HG03060 (cell line): Measurements from ENCODE around the gene SYNJ1.
"Not testable (repeated sequence)": the region's sequence is repeated elsewhere in the genome, so short reads cannot be mapped to it uniquely, and the experiment has no call there.

ENCODE experiments used
- ATAC-seq: cut with Tn5 transposase; IDR thresholded peaks from one replicate; pipeline ENCODE4 v1.9.1; 2021; ENCODE audit warnings: low read depth, moderate number of reproducible peaks; ENCODE audit not compliant: unreplicated experiment

The SYNJ1 gene

DNA sequence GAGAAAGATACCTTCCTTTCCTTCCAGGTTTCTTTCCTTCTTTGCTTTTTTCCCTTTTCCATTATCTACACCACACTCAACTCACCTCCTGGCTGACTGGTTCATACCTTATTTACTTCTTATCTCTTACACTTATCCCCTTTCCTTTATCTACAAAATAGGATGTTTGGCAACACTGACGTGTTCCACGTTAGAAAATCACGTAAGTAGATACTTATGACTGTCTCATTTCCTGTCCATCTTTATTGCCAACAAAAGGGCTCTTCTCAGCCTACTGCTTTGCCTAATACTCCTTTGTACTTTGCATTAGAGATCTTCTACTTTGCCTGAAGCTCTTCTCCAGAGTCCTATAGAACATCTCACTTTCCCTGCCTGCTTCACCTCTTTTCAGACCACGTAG is 25.1 kb downstream of the SYNJ1 start:
- no peak for ATAC-seq

DNA sequence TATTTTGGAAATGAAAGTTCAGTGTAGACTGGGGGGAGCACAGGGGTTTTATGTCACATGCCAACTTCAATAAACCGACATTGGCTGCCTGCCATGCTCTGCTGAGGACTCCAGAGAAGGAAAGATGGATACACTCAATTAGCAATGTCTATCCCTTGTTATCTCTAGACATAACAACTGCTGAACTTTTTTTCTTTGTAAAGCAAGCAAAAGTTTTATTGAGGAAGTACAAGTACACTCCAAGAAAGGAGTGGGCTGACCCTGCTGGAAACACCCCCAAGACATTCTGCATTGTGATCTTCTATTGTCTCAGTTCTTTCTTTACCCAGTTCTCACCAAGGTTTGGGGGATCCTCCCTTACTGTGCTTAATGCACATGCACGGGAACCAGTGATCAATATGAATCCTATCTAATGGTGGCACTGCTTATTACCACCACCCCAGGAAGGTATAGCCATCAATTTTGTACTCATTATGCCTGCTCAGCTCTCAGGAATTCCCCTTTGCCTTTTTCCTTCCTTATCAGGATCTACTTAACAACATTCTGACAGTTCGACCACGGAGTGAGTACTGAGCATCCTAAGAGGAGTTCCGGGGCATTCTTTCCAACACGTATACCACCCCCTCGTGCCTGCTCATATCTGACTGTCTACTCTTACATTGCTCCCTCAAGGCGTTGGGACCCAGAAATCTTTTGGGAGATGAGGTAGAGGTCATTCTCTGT is 28.7 kb downstream of the SYNJ1 start:
- ATAC-seq = no peak

DNA sequence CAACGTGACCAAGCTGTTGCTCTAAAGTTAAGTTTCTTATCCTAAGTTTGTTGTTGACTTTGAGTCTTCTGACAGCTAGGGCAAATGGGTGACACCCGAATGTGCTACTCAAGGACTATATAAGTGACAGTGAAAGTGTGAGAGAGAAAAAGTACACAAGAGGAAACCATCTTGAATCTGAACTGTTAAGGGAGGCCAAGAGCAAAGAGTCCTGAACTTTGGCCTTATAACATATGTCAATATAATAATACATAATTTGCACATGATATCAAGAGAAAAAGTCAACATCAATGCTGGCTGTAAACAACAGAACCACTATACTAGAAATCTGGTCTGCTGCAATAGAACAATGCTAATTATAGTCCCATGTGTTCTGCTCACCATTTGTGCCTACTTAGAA is 29.5 kb downstream of the SYNJ1 start:
- ATAC-seq = no peak

DNA sequence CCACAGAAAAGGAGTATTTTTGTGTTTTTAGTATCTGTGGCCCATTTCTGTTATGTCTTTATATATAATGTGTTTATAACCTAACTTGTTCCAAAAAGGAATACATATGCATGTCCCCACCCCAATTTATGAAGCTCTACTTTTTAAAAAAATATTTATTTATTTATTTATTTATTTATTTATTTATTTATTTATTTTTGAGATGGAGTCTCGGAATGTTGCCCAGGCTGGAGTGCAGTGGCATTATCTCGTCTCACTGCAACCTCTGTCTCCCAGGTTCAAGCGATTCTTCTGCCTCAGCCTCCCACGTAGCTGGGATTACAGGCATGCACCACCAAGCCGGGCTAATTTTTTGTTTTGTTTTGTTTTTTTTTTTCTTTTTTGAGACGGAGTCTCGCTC is 32.3 kb downstream of the SYNJ1 start:
- ATAC-seq = not testable (repeated sequence)

DNA sequence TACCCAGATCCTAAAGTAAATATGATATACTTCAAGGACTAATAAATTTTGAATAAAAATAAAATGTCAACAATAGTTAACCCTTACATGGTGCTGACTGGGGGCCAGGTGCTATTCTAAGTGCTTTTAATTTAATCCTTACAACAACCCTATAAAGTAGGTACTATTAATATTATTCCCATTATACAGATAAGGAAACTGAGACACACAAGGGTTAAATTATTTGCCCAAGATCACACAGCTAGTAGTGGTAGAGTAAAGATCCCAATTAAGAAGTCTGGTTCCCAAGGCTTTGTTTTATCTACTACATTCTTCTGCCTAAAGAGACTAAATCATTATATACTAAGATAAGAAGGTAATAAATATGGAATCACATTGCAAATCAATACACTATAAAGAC is 34.2 kb downstream of the SYNJ1 start:
- no peak for ATAC-seq

DNA sequence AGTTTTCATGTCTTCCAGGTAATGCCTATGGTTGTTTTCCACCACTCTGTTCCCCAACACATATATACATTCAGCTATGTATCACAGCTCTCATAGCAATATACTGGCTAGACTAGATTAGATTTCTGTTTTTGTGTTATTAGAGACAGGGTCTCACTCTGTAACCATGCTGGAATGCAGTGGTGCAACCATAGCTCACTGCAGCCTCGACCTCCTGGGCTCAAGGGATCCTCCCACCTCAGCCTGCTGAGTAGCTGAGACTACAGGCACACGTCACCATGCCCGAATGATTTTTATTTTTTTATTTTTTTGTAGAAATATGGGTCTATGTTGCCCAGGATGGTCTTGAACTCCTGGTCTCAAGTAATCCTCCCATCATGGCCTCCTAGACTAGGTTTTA is 37.7 kb downstream of the SYNJ1 start:
- no peak for ATAC-seq

DNA sequence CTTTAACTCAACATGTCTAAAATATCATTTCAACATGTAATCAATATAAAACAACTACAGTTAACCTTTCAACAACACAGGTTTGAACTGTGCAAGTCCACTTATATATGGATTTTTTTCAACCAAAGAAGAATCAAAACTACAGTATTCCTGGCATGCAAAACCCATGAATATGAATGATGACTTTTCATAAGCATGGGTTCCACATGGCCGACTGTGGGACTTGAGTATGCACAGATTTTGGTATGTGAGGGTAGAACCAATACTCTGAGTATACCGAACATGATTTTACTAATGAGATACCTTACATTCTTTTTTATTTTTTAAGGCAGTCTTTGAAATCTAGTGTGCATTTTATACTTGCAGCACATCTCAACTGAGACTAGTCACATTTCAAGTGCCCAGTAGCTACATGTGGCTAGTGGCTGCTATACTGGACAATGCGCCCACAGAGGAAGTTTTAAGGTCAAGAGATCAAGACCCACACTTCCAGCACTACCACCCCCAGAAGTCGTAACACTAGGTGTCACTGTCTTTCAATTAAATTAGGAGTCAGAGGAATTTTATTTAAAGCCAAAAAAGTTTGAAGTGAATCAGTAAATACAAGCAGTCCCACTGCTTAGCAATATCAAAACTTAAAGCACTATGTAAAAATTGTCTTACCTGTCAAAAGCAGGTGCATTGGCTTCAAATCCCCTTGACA is 40.0 kb downstream of the SYNJ1 start:
- no peak for ATAC-seq

DNA sequence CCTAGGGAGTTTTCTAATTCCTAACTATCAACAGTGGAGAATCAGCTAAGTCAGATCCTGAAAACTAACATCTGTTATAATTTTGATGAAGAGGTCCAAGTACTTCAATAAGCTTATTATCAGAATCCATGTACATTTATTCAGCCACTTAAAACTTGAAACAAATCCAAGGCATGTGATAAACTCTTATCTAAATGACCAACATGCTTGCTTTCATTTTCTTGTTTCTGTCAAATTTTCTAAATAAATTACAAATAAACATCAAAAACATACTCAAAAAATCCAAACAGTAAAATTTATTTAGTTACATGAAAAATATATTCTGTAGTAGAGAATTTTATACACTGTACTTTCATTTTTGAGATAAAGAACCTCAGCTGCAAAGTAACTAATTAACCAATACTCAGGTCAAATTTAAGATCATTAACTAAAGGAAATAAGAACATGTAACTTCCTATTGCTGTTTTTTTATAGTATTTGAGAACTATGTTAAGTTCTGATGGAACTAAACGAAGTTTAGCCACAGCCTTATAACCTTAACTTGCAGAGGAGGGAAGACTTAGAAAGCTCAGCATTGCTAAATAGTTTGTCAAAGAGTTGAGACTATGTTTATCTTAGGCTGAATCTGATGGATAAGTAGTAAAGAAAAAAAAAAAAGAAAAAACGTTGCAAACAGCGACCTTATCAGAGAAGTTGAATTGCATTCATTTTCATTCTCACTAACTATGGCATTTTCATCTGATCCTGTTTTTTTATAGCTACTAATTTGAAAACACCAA is 44.9 kb downstream of the SYNJ1 start:
- no peak for ATAC-seq

DNA sequence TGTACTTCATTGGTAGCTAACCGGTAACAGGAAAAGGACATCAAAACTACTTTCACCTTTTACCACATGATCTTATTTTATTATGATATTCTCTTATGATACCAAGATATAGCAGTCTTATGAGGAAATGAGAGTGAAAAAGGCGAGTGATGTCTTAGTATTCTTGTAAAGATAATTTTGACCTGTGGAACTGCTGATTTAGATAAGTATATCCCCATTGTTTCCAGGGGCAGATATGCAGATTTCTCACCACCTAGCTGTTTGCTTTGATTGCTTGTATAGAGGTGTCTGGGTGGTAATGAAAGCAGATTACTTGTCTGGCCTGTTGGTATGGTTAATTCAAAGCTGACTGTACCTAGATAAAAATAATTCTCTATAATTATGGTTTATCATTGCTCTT is 53.1 kb downstream of the SYNJ1 start:
- no peak for ATAC-seq

DNA sequence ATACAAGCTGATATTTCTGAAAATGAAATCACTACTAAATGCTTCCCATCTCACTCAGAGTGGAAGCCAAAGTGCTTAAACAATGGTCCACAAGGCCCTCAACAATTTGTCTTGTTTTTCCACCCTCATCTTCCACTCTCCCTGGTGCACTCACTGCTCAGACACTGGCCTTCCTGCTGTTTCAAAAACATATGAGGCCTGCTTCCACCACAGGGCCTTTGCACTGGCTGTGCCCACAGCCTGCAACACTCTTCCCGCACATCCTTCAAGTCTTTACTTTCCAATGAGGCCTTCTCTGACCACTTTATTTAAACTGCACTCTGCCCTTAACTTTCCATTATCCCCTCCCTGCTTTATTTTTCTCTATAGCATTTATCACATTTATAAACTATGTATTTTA is 53.8 kb downstream of the SYNJ1 start:
- ATAC-seq = no peak

DNA sequence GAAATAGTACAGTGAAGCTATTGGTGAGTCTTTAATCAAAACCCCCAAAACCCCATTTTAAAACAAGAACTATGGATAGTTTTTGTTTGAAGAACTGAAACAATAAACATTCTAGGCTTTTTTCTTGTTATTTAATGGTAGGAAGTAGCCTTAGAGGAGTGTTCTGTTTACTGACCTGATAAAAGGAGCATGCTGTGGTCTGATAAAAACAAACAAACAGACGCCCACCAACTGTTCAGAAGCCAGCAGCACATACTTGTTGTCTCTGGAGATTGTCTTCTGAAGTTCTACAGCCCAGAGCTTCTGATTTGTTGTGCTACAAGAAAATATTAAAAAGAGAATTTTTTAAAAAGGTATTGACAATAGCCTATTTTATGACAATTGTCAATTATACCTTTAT is 61.6 kb downstream of the SYNJ1 start:
- ATAC-seq = no peak

DNA sequence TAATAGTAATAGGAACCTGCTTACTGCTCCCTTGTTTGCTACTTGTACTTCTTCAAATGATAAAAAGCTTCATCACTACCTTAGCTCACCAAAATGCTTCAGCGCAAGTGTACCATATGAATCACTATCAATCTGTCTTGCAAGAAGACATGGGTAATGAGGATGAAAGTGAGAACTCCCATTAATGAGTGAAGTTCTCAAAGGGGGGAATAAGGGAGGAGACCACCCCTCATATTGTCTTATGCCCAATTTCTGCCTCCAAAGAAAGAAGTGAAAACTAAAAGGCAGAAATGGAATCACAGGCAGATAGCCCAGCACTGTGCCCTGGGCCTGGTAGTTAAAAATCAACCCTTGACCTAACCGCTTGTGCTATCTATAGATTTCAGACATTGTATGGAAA is 63.7 kb downstream of the SYNJ1 start:
- not testable (repeated sequence) for ATAC-seq

DNA sequence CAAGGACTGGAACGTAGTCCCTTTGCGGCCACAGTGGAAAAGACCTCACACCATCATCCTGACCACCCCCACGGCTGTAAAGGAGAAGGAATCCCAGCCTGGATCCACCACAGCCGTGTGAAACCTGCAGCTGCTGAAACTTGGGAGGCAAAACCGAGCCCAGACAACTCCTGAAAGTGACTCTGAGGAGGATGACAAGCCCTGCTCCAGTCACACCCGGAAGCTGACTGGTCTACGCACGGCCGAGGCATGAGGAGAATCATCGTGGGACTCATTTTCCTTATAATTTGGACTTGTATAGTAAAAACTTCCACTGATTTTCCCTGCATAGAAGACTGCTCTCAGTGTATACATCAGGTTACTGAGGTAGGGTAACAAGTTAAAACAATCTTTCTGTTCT is 65.8 kb downstream of the SYNJ1 start:
- not testable (repeated sequence) for ATAC-seq

DNA sequence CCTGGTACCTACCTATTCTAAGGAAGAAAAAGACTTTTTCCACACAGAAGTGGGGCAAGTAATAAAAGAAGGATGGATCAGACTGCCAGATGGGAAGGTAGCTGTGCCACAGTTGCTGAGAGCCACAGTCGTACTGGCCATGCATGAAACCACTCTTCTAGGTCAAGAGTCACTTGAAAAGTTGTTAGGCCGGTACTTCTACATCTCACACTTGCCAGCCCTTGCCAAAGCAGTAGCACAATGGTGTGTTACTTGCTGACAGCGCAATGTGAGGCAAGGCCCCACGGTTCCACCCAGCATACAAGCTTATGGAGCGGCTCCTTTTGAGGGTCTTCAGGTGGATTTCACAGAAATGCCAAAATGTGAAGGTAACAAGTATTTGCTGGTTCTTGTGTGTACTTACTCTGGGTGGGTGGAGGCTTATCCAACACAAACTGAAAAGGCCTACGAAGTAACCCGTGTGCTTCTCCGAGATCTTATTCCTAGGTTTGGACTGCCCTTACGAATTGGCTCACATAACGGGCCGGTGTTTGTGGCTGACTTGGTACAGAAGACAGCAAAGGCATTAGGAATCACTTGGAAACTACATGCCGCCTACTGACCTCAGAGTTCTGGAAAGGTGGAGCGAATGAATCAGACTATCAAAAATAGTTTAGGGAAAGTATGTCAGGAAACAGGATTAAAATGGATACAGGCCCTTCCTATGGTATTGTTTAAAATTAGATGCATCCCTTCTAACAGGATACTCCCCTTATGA is 66.6 kb downstream of the SYNJ1 start:
- not testable (repeated sequence) for ATAC-seq

DNA sequence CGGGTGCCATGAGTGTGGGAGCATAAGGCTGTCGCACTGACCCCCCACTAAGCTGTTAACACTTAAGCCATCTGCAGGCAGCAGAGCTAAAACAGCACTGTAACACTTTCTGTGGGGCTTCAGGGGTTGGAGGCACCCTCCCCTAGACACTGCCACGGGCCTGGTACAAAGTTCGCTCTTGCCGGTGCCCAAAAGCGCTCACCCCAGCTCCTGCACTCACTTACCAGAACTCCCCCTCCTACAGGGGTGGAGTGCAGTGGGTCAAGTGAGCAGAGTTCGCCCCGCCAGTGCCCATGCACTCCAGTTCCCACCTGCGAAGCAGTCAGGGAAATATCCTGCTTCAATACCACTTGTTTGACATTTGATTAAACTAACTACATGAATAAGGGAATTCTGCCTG is 69.3 kb downstream of the SYNJ1 start:
- no peak for ATAC-seq

DNA sequence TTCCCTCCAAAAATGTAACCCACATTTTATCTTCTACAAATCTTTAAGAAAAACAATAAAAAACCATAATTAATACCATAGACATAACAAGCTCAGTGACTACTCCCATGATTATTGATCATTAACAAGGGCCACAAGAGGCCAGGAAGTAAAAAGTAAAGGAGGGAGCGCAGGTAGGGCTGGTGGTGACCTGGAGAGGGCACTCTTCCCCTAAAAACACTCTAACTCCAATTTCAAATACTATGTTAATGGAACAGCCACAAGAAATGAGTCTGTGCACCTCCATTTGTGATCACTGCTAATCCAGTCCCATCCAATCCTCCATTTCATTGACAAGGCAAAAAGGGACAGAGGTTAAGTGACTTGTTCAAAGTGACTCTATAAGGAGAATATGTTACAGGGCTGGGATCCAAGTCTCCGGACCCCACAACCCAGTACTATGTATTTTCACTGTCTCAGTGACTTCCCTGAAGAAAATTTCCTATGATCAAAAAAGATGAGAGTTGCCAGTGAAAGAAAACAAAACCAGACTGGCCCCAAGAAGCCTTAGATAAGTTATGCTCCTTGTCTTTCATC is 74.4 kb downstream of the SYNJ1 start:
- no peak for ATAC-seq

DNA sequence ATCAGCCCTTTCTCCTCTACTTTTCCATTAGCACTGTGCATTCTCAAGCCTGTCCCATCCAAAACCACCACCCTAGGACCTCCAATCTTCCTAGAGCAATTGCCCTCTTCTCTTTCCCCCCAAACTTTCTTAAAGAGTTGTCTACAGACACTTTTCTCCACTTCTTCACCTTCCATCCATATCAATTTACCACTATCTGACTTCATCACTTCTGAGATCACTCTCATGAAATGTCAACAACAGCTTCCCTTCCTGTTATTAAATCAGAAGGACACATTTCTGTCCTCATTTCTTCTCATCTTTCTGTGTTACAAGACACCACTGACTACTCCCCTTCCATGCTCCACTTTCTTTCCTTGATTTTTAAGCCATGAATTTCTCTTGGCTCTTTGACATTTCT is 79.6 kb downstream of the SYNJ1 start:
- no peak for ATAC-seq

DNA sequence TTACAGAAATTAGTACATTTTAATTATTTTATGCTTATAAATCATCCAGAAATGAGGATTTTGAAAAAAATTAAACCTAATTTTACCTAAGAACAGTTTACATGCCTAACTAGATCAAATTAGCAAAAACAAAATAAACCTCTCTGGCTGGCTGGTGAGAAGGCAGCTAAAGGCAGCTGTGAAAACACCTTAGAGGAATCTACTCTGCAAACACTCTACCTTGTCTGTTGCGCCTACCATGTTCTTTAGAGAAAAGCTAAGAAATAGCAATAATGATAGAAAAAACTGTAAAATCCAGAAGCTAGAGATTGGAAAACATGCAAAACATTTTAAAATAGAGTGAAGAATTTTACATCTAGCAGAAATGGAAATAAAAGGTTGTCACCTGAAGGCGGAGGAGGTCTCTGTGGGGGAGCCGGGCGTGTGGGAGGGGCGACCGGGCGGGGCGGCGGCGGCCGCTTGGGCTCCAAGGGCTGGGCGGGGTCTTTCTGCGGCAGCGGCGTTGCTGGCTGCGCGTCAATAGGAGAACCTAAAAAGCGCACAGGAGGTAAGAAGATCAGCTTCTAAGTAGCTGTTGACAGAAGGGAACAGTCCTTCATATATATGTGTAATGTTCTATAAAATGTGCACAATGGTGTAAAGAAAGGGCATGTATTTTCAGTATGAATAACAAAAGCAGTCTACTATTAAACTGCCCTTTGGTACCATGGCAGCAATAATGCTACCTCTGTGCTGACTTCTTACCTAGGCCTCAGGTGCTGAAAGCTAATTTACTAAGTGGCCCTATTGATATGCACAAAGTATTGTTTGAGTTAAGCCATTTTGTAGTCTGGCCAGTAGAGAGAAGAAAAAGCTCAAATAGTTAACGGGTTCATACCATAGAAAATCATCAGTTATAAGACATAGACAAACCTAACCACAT is 82.3 kb downstream of the SYNJ1 start:
- ATAC-seq = no peak
